Measurements from ENCODE around the gene ADGRG6. TPM values are rescaled to one million over a fixed set of nuclear protein-coding genes. Genes with fewer than 3 reads are reported as not detected.

ADGRG6 gene
- total and polyA plus RNA-seq, 2 of the 8 experiments (the other 6 are each of a cell fraction or from before 2014, with no cell fraction given): 1.1 to 6.2 TPM

DNA sequence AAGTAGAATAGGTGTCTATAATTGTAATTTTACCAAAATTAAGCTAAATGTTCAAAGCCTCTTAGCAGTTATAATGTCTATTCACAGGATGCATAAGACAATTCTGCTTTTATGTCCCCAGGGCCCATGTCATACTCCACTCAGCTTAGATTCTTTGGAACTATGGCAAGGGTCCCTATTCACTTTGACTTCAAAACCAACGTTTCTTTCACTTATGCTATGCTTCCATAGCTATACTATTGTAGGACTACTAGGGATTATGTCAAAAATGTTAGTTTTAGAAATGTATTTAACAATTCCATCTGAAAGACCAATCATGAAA lies 15.8 kb upstream of the ADGRG6 start:
- Histone ChIP-seq H3K18ac (ENCODE audit: extremely low read depth, low read length) (no peak overlapping the region), H2BK20ac (ENCODE audit: low read length) (no peak overlapping the region), H3K14ac (ENCODE audit: insufficient read length) (no peak overlapping the region), H4K91ac (replicated peaks; ENCODE audit: insufficient read length, low read length) (no peak overlapping the region), H2BK12ac (ENCODE audit: low read depth, low read length) (no peak overlapping the region), H3K9me3 (ENCODE audit: insufficient read depth in 2 of 2, low read depth in 1 of 2, low read length in 1 of 2) (no peaks in the 10 kb centered on the region), H4K8ac (ENCODE audit: extremely low read depth, insufficient read depth, low read length) (no peak overlapping the region), H4K5ac (ENCODE audit: insufficient read length, low read depth, low read length) (no peak overlapping the region), H2BK120ac (replicated peaks; ENCODE audit: low read depth, low read length) (no peak overlapping the region), H3K4me1 (replicated peaks in 1 of 4; ENCODE audit: control insufficient read depth in 3 of 4, insufficient read depth in 4 of 4, low read length in 3 of 4) (no peaks in the 10 kb centered on the region), H2BK5ac (ENCODE audit: low read depth, low read length) (no peak overlapping the region), H2AK5ac (ENCODE audit: low read depth, low read length) (no peak overlapping the region), H2AFZ (ENCODE audit: low read length) (no peak overlapping the region), H3K23me2 (ENCODE audit: low read depth, low read length) (no peaks in the 10 kb centered on the region), H3K56ac (replicated peaks; ENCODE audit: insufficient read length, low read depth, low read length) (no peak overlapping the region), H3K23ac (ENCODE audit: insufficient read length) (no peak overlapping the region), H3K79me1 (ENCODE audit: low read depth, low read length) (no peaks in the 10 kb centered on the region), H3K9ac (replicated peaks in 1 of 4; ENCODE audit: extremely low read depth in 1 of 4, low read depth in 3 of 4, low read length in 3 of 4) (no peak overlapping the region), H3K4me2 (ENCODE audit: insufficient read depth in 1 of 2, low read depth in 2 of 2, low read length in 2 of 2) (no peak overlapping the region), H4K20me1 (replicated peaks in 1 of 2; ENCODE audit: control insufficient read depth in 1 of 2, insufficient read depth in 2 of 2, low read length in 2 of 2) (no peaks in the 10 kb centered on the region), H3K36me3 (ENCODE audit: control insufficient read depth in 2 of 4, insufficient read depth in 4 of 4, low read length in 3 of 4) (no peaks in the 10 kb centered on the region), H3K27ac (ENCODE audit: low read depth, low read length) (no peak overlapping the region), H3K4ac (replicated peaks; ENCODE audit: insufficient read length, low read depth, low read length) (no peak overlapping the region), H3K27me3 (replicated peaks in 1 of 4; ENCODE audit: control insufficient read depth in 3 of 4, extremely low read depth in 1 of 4, insufficient read depth in 3 of 4, low read length in 3 of 4) (no peaks in the 10 kb centered on the region), H3K4me3 (ENCODE audit: extremely low read depth in 1 of 4, insufficient read depth in 2 of 4, low read depth in 3 of 4, low read length in 4 of 4) (no peak overlapping the region), H3K79me2 (ENCODE audit: control insufficient read depth in 1 of 2, insufficient read depth in 2 of 2, low read length in 2 of 2) (no peaks in the 10 kb centered on the region), H2BK15ac (ENCODE audit: low read length) (no peak overlapping the region)
- DNase-seq (ENCODE audit: low read depth in 1 of 2, low spot score in 2 of 2) (no peak), FAIRE-seq (no peak)
- ChIA-PET POLR2A (ENCODE audit: partially characterized antibody) (interaction anchor here (1.0 kb wide), 1 partner anchor 16 kb away, joined by 3 read pairs; the partner anchor contains the start of gene ADGRG6), CTCF (ENCODE audit: partially characterized antibody) (interaction anchor here (0.7 to 1.6 kb wide), 3 partner anchors 13 to 44 kb away, joined by 3 read pairs; no protein-coding TSS in a partner anchor)
- 89% methylated on average over 1 of the region's 1 CpG; no CpG with 5 or more reads in 1 of the 2 experiments for WGBS, 2 experiments (ENCODE audit: extremely low coverage in 1 of 2, insufficient coverage in 1 of 2, insufficient read length in 1 of 2, insufficient replicate concordance in 2 of 2, low coverage in 1 of 2, low lambda C conversion rate in 2 of 2, missing lambda C conversion rate in 1 of 2)
- TF ChIP-seq TCF12 (IDR thresholded peaks at IDR 0.05; ENCODE audit: low read depth, low read length): no peak
- TF ChIP-seq RXRA (IDR thresholded peaks at IDR 0.05; ENCODE audit: insufficient read depth, low read depth, low read length): no peak
- TF ChIP-seq, protein P1, sequence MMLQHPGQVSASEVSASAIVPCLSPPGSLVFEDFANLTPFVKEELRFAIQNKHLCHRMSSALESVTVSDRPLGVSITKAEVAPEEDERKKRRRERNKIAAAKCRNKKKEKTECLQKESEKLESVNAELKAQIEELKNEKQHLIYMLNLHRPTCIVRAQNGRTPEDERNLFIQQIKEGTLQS (IDR thresholded peaks at IDR 0.05; ENCODE audit: insufficient read depth, low read depth, low read length): no peak

Data from H1 (cell line).